ENCODE measurements around the gene UTS2. TPM values are rescaled to one million over a fixed set of nuclear protein-coding genes. Genes with fewer than 3 reads are reported as not detected.

Gene UTS2
- total RNA-seq, 2 experiments from 2014 or later = not detected

- intact Hi-C loops (cut with DNase I, micrococcal nuclease) = no loop called here
- H3K27ac ChIP-seq (ENCODE audit: low read depth in 1 of 2, low read length in 2 of 2) = no peak overlapping the region
- ChIA-PET POLR2A (no interaction called here), CTCF (no interaction called here)
- H3K4me3 ChIP-seq (ENCODE audit: low read length) = no peak overlapping the region
- no peaks in the 10 kb centered on the region for H3K27me3 Mint-ChIP-seq
- no peak for ATAC-seq (ENCODE audit: poor library complexity)
- no peaks in the 10 kb centered on the region for H3K36me3 ChIP-seq (ENCODE audit: insufficient read depth, low read length)
- H3K9me3 Mint-ChIP-seq = no peaks in the 10 kb centered on the region
- no peaks in the 10 kb centered on the region for H3K36me3 Mint-ChIP-seq (ENCODE audit: low read depth)
- H3K4me3 Mint-ChIP-seq = no peak overlapping the region
- H3K4me1 Mint-ChIP-seq (ENCODE audit: low read depth) = no peaks in the 10 kb centered on the region
- H3K9me3 ChIP-seq (ENCODE audit: control insufficient read depth in 1 of 2, insufficient read depth in 1 of 2, low read length in 2 of 2) = peaks cover 0 to 3% of the 10 kb centered on the region in 2 experiments
- no peaks in the 10 kb centered on the region for H3K27me3 ChIP-seq (ENCODE audit: control insufficient read depth in 1 of 2, insufficient read depth in 2 of 2, low read length in 2 of 2)
- no peak for TF ChIP-seq CTCF (IDR thresholded peaks at IDR 0.05)
- DNase-seq = no peak
- H3K4me1 ChIP-seq (ENCODE audit: insufficient read depth, low read length) = no peaks in the 10 kb centered on the region
- H3K27ac Mint-ChIP-seq = no peak overlapping the region
These were observed 11.0 kb upstream of the UTS2 start for GRCh38 chr1:7863756-7864328.

GRCh38 chr1:7862211-7863060 is 9.6 kb upstream of the UTS2 start:
- Mint-ChIP-seq H3K4me3 (no peak overlapping the region), H3K27ac (no peak overlapping the region), H3K36me3 (ENCODE audit: low read depth) (no peaks in the 10 kb centered on the region), H3K4me1 (ENCODE audit: low read depth) (no peaks in the 10 kb centered on the region), H3K27me3 (no peaks in the 10 kb centered on the region), H3K9me3 (no peaks in the 10 kb centered on the region)
- DNase-seq (no peak), ATAC-seq (ENCODE audit: poor library complexity) (no peak)
- intact Hi-C loops (cut with DNase I, micrococcal nuclease) = no loop called here
- Histone ChIP-seq H3K27me3 (ENCODE audit: control insufficient read depth in 1 of 2, insufficient read depth in 2 of 2, low read length in 2 of 2) (no peaks in the 10 kb centered on the region), H3K36me3 (ENCODE audit: insufficient read depth, low read length) (no peaks in the 10 kb centered on the region), H3K4me3 (ENCODE audit: low read length) (no peak overlapping the region), H3K27ac (ENCODE audit: low read depth in 1 of 2, low read length in 2 of 2) (no peak overlapping the region), H3K4me1 (ENCODE audit: insufficient read depth, low read length) (no peaks in the 10 kb centered on the region), H3K9me3 (ENCODE audit: control insufficient read depth in 1 of 2, insufficient read depth in 1 of 2, low read length in 2 of 2) (no peaks in the 10 kb centered on the region)
- ChIA-PET POLR2A (no interaction called here), CTCF (no interaction called here)
- no peak for TF ChIP-seq CTCF (IDR thresholded peaks at IDR 0.05)

- no peak for ATAC-seq (ENCODE audit: poor library complexity)
- Mint-ChIP-seq H3K36me3 (ENCODE audit: low read depth) (no peaks in the 10 kb centered on the region), H3K27ac (no peak overlapping the region)
These were observed 8.6 kb upstream of the UTS2 start for GRCh38 chr1:7861452-7861851.

More at GRCh38 chr1:7861452-7861851, 8.6 kb upstream of the UTS2 start:
- POLR2A ChIA-PET = no interaction called here
- no peak for DNase-seq
- Mint-ChIP-seq H3K27me3 (peaks cover under 1% of the 10 kb centered on the region), H3K9me3 (no peaks in the 10 kb centered on the region), H3K4me1 (ENCODE audit: low read depth) (peaks cover under 1% of the 10 kb centered on the region), H3K4me3 (no peak overlapping the region)
- Histone ChIP-seq H3K9me3 (ENCODE audit: control insufficient read depth in 1 of 2, insufficient read depth in 1 of 2, low read length in 2 of 2) (no peaks in the 10 kb centered on the region), H3K4me3 (ENCODE audit: low read length) (no peak overlapping the region), H3K27ac (ENCODE audit: low read depth in 1 of 2, low read length in 2 of 2) (no peak overlapping the region), H3K36me3 (ENCODE audit: insufficient read depth, low read length) (no peaks in the 10 kb centered on the region), H3K27me3 (ENCODE audit: control insufficient read depth in 1 of 2, insufficient read depth in 2 of 2, low read length in 2 of 2) (no peaks in the 10 kb centered on the region), H3K4me1 (ENCODE audit: insufficient read depth, low read length) (no peaks in the 10 kb centered on the region)
- no peak for TF ChIP-seq CTCF (IDR thresholded peaks at IDR 0.05)
- intact Hi-C loops (cut with DNase I, micrococcal nuclease) = no loop called here
- CTCF ChIA-PET = no interaction called here
